GM12878 (cell line): ENCODE results near the gene PLEKHA7.

Experiments used
- KDM1A ChIP-seq: fragments of 200-600 bp; sonication (generic); IDR thresholded peaks from 2 replicates; pipeline ENCODE4 v1.6.1; 2016; ENCODE audit warnings: borderline replicate concordance
- SREBF2 ChIP-seq: IDR thresholded peaks from 2 replicates; pipeline ENCODE4 v1.6.1; 2012; ENCODE audit warnings: mild to moderate bottlenecking, low read length
- TF ChIP-seq, protein P1 (sequence below), 3 experiments: IDR thresholded peaks in 2 of 3; conservative IDR thresholded peaks in 1 of 3; 2 replicates each; pipeline ENCODE4 v1.5.1; 2011; ENCODE audit warnings: low read depth in 3 of 3, low read length in 3 of 3, mild to moderate bottlenecking in 3 of 3, control low read depth in 2 of 3, moderate library complexity in 2 of 3, inconsistent platforms in 1 of 3, mixed read lengths in 1 of 3; ENCODE audit not compliant: control insufficient read depth in 2 of 3, insufficient read depth in 1 of 3; ENCODE audit errors: extremely low read depth in 1 of 3

DNA sequence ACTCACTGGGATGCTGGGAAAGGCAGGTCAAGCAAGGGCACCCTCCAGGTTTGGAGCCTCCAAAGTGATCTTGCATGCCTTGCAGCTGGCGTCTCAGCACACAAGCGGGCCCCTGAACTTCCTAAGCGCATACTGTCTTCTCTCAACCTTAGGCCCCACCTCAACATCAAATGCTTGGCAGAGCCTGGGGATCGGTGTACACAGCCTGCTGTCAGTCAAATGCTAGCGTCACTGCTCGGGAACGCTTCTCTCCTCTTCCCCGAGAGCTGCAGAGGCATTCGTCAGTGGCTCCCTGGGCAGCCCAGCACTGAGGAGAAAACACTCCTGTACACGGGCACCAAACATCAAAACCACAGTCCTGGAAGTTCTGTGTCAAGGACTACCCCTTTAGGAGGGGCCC is 150.8 kb downstream of the PLEKHA7 start:
- TF ChIP-seq SREBF2, result no peak
- TF ChIP-seq, protein P1, sequence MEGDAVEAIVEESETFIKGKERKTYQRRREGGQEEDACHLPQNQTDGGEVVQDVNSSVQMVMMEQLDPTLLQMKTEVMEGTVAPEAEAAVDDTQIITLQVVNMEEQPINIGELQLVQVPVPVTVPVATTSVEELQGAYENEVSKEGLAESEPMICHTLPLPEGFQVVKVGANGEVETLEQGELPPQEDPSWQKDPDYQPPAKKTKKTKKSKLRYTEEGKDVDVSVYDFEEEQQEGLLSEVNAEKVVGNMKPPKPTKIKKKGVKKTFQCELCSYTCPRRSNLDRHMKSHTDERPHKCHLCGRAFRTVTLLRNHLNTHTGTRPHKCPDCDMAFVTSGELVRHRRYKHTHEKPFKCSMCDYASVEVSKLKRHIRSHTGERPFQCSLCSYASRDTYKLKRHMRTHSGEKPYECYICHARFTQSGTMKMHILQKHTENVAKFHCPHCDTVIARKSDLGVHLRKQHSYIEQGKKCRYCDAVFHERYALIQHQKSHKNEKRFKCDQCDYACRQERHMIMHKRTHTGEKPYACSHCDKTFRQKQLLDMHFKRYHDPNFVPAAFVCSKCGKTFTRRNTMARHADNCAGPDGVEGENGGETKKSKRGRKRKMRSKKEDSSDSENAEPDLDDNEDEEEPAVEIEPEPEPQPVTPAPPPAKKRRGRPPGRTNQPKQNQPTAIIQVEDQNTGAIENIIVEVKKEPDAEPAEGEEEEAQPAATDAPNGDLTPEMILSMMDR (IDR thresholded peaks at IDR 0.05 in 2 of 3, conservative IDR thresholded peaks at IDR 0.05 in 1 of 3; ENCODE audit: control insufficient read depth in 2 of 3, extremely low read depth in 1 of 3, insufficient read depth in 1 of 3, low read depth in 3 of 3, low read length in 3 of 3), result no peak
- TF ChIP-seq KDM1A, result no peak
